WTC11 (cell line): ENCODE data around the gene FOXC1. TPM values are rescaled to one million over a fixed set of nuclear protein-coding genes. Genes with fewer than 3 reads are reported as not detected.

Experiments used
- ATAC-seq: fragments of 200-7000 bp; cut with Tn5 transposase; 2 replicates; pipeline ENCODE4 v1.10.0; 2021; ENCODE audit warnings: mild to moderate bottlenecking, moderate library complexity
- CTCF ChIA-PET: fragments of 300-600 bp; sonication (Branson Sonifier 250); formaldehyde crosslinking; loops from one replicate; lab custom pipeline; 2021; ENCODE audit warnings: antibody characterized with exemption; lab: Charles Lee
- POLR2A ChIA-PET: fragments of 350-600 bp; sonication (Branson Sonifier 250); formaldehyde crosslinking; loops from one replicate; lab custom pipeline; 2021; ENCODE audit warnings: antibody characterized with exemption; lab: Charles Lee
- DNase-seq: peaks from one replicate; pipeline ENCODE4 v3.0.0; 2021; ENCODE audit warnings: low spot score
- H3K27ac Mint-ChIP-seq: 2 replicates; pipeline ENCODE4 v1.8.0; 2021; ENCODE audit warnings: mixed read lengths
- H3K27me3 Mint-ChIP-seq: 2 replicates; pipeline ENCODE4 v1.8.0; 2021; ENCODE audit warnings: low read depth, mild to moderate bottlenecking, moderate library complexity, mixed read lengths
- H3K36me3 Mint-ChIP-seq: 2 replicates; pipeline ENCODE4 v1.8.0; 2021; ENCODE audit warnings: mixed read lengths
- H3K4me1 Mint-ChIP-seq: 2 replicates; pipeline ENCODE4 v1.8.0; 2022; ENCODE audit warnings: mixed read lengths
- H3K4me3 Mint-ChIP-seq: 2 replicates; pipeline ENCODE4 v1.8.0; 2021; ENCODE audit warnings: mild to moderate bottlenecking, moderate library complexity, mixed read lengths
- H3K9me3 Mint-ChIP-seq: 2 replicates; pipeline ENCODE4 v1.8.0; 2021; ENCODE audit warnings: mixed read lengths
- ESRRA ChIP-seq: sonication (generic); formaldehyde crosslinking; IDR thresholded peaks from 2 replicates; pipeline ENCODE4 v1.8.1; 2022; ENCODE audit warnings: mild to moderate bottlenecking, missing genetic modification reagents, borderline replicate concordance
- GRHL2 ChIP-seq: fragments of 250-450 bp; sonication (Bioruptor Pico); IDR thresholded peaks from 2 replicates; pipeline ENCODE4 v1.8.0; 2022; ENCODE audit warnings: mild to moderate bottlenecking, moderate library complexity; ENCODE audit not compliant: insufficient replicate concordance, severe bottlenecking
- GTF2I ChIP-seq: fragments of 250-450 bp; sonication (Bioruptor Pico); conservative IDR thresholded peaks from 2 replicates; pipeline ENCODE4 v1.4.0; 2021; ENCODE audit warnings: mild to moderate bottlenecking
- MYBL2 ChIP-seq: sonication (generic); formaldehyde crosslinking; IDR thresholded peaks from 2 replicates; pipeline ENCODE4 v1.8.1; 2023; ENCODE audit warnings: mild to moderate bottlenecking, moderate library complexity, missing genetic modification reagents
- NR3C1 ChIP-seq: sonication (generic); formaldehyde crosslinking; conservative IDR thresholded peaks from 2 replicates; pipeline ENCODE4 v1.8.1; 2023; ENCODE audit warnings: low read depth, mild to moderate bottlenecking, missing genetic modification reagents
- SMAD3 ChIP-seq: sonication (generic); formaldehyde crosslinking; IDR thresholded peaks from 2 replicates; pipeline ENCODE4 v1.8.0; 2022; ENCODE audit warnings: missing genetic modification reagents, mild to moderate bottlenecking, borderline replicate concordance
- SP1 ChIP-seq: sonication (generic); formaldehyde crosslinking; conservative IDR thresholded peaks from 2 replicates; pipeline ENCODE4 v1.8.1; 2022; ENCODE audit warnings: missing genetic modification reagents
- TEAD4 ChIP-seq: sonication (generic); formaldehyde crosslinking; IDR thresholded peaks from 2 replicates; pipeline ENCODE4 v1.8.0; 2022; ENCODE audit warnings: mild to moderate bottlenecking, missing genetic modification reagents
- TP53 ChIP-seq: sonication (generic); formaldehyde crosslinking; IDR thresholded peaks from 2 replicates; pipeline ENCODE4 v1.8.1; 2023; ENCODE audit warnings: mild to moderate bottlenecking, missing genetic modification reagents
- total RNA-seq: library from RNA; stranded (reverse); gene quantifications from 3 replicates; pipeline ENCODE4 v1.2.3, GENCODE V29; 2021
- TF ChIP-seq, protein P1 (sequence below): sonication (generic); formaldehyde crosslinking; IDR thresholded peaks from 2 replicates; pipeline ENCODE4 v1.8.1; 2022; ENCODE audit warnings: low read depth, mild to moderate bottlenecking, moderate library complexity, missing genetic modification reagents, borderline replicate concordance
- TF ChIP-seq, protein P2 (sequence below): sonication (generic); formaldehyde crosslinking; IDR thresholded peaks from 2 replicates; pipeline ENCODE4 v1.8.0; 2023; ENCODE audit warnings: mild to moderate bottlenecking, missing genetic modification reagents
- TF ChIP-seq, protein P3 (sequence below): sonication (generic); formaldehyde crosslinking; IDR thresholded peaks from 2 replicates; pipeline ENCODE4 v1.8.1; 2022; ENCODE audit warnings: low read depth, missing genetic modification reagents, borderline replicate concordance
- TF ChIP-seq, protein P4 (sequence below): fragments of 250-450 bp; sonication (Bioruptor Pico); IDR thresholded peaks from 2 replicates; pipeline ENCODE4 v1.9.0; 2021; ENCODE audit warnings: mild to moderate bottlenecking, borderline replicate concordance
- TF ChIP-seq, protein P5 (sequence below): sonication (generic); formaldehyde crosslinking; conservative IDR thresholded peaks from 2 replicates; pipeline ENCODE4 v1.8.1; 2023; ENCODE audit warnings: mild to moderate bottlenecking, low read depth, missing genetic modification reagents, moderate library complexity
- TF ChIP-seq, protein P6 (sequence below): fragments of 200-600 bp; IDR thresholded peaks from 2 replicates; pipeline ENCODE4 v1.8.0; 2022; ENCODE audit warnings: antibody characterized with exemption
- TF ChIP-seq, protein P7 (sequence below): sonication (generic); formaldehyde crosslinking; IDR thresholded peaks from 2 replicates; pipeline ENCODE4 v1.8.1; 2022; ENCODE audit warnings: mild to moderate bottlenecking, moderate library complexity, missing genetic modification reagents

The FOXC1 gene
- total RNA-seq, 1 experiment from 2014 or later, result 10.7 TPM

DNA sequence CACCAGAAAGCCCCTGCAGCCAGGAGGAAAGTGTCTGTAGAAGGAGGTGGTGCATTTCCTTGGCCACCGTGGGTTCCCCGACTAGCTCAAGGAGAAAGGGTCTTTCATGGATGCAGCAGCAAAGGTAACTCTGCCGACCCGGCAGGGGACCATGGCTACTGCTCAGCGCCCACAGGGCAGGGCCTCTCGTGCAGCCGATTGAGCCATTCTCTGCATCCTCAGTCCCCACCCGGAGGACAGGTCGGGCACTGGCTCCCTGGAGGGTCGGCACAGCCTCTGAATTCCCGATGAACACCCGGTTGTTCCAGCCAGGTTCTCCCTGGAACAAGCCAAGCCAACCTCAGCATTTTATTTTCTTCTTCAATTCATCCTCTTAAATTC, 24.1 kb upstream of the FOXC1 start:
- ATAC-seq (no peak), DNase-seq (no peak)
- Mint-ChIP-seq H3K9me3 (0 out of 2 replicates have a peak, but pooled peaks cover 4% of the 10 kb centered on the region), H3K4me1 (no peaks in the 10 kb centered on the region), H3K27ac (no peak overlapping the region), H3K36me3 (no peaks in the 10 kb centered on the region)
- no peak for TF ChIP-seq GRHL2 (CRISPR knock-in tag)
- TF ChIP-seq, protein P1, sequence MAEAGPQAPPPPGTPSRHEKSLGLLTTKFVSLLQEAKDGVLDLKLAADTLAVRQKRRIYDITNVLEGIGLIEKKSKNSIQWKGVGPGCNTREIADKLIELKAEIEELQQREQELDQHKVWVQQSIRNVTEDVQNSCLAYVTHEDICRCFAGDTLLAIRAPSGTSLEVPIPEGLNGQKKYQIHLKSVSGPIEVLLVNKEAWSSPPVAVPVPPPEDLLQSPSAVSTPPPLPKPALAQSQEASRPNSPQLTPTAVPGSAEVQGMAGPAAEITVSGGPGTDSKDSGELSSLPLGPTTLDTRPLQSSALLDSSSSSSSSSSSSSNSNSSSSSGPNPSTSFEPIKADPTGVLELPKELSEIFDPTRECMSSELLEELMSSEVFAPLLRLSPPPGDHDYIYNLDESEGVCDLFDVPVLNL, result no peak
- no peak for TF ChIP-seq SP1
- no peak for TF ChIP-seq NR3C1 (CRISPR knock-in tag)
- TF ChIP-seq TEAD4, result no peak
- TF ChIP-seq, protein P2, sequence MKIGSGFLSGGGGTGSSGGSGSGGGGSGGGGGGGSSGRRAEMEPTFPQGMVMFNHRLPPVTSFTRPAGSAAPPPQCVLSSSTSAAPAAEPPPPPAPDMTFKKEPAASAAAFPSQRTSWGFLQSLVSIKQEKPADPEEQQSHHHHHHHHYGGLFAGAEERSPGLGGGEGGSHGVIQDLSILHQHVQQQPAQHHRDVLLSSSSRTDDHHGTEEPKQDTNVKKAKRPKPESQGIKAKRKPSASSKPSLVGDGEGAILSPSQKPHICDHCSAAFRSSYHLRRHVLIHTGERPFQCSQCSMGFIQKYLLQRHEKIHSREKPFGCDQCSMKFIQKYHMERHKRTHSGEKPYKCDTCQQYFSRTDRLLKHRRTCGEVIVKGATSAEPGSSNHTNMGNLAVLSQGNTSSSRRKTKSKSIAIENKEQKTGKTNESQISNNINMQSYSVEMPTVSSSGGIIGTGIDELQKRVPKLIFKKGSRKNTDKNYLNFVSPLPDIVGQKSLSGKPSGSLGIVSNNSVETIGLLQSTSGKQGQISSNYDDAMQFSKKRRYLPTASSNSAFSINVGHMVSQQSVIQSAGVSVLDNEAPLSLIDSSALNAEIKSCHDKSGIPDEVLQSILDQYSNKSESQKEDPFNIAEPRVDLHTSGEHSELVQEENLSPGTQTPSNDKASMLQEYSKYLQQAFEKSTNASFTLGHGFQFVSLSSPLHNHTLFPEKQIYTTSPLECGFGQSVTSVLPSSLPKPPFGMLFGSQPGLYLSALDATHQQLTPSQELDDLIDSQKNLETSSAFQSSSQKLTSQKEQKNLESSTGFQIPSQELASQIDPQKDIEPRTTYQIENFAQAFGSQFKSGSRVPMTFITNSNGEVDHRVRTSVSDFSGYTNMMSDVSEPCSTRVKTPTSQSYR, result no peak
- TF ChIP-seq SMAD3 (CRISPR knock-in tag), result no peak
- TF ChIP-seq, protein P3, sequence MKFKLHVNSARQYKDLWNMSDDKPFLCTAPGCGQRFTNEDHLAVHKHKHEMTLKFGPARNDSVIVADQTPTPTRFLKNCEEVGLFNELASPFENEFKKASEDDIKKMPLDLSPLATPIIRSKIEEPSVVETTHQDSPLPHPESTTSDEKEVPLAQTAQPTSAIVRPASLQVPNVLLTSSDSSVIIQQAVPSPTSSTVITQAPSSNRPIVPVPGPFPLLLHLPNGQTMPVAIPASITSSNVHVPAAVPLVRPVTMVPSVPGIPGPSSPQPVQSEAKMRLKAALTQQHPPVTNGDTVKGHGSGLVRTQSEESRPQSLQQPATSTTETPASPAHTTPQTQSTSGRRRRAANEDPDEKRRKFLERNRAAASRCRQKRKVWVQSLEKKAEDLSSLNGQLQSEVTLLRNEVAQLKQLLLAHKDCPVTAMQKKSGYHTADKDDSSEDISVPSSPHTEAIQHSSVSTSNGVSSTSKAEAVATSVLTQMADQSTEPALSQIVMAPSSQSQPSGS (CRISPR knock-in tag), result no peak
- TF ChIP-seq, protein P4, sequence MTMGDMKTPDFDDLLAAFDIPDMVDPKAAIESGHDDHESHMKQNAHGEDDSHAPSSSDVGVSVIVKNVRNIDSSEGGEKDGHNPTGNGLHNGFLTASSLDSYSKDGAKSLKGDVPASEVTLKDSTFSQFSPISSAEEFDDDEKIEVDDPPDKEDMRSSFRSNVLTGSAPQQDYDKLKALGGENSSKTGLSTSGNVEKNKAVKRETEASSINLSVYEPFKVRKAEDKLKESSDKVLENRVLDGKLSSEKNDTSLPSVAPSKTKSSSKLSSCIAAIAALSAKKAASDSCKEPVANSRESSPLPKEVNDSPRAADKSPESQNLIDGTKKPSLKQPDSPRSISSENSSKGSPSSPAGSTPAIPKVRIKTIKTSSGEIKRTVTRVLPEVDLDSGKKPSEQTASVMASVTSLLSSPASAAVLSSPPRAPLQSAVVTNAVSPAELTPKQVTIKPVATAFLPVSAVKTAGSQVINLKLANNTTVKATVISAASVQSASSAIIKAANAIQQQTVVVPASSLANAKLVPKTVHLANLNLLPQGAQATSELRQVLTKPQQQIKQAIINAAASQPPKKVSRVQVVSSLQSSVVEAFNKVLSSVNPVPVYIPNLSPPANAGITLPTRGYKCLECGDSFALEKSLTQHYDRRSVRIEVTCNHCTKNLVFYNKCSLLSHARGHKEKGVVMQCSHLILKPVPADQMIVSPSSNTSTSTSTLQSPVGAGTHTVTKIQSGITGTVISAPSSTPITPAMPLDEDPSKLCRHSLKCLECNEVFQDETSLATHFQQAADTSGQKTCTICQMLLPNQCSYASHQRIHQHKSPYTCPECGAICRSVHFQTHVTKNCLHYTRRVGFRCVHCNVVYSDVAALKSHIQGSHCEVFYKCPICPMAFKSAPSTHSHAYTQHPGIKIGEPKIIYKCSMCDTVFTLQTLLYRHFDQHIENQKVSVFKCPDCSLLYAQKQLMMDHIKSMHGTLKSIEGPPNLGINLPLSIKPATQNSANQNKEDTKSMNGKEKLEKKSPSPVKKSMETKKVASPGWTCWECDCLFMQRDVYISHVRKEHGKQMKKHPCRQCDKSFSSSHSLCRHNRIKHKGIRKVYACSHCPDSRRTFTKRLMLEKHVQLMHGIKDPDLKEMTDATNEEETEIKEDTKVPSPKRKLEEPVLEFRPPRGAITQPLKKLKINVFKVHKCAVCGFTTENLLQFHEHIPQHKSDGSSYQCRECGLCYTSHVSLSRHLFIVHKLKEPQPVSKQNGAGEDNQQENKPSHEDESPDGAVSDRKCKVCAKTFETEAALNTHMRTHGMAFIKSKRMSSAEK (CRISPR knock-in tag), result no peak
- no peak for TF ChIP-seq GTF2I
- TF ChIP-seq, protein P5, sequence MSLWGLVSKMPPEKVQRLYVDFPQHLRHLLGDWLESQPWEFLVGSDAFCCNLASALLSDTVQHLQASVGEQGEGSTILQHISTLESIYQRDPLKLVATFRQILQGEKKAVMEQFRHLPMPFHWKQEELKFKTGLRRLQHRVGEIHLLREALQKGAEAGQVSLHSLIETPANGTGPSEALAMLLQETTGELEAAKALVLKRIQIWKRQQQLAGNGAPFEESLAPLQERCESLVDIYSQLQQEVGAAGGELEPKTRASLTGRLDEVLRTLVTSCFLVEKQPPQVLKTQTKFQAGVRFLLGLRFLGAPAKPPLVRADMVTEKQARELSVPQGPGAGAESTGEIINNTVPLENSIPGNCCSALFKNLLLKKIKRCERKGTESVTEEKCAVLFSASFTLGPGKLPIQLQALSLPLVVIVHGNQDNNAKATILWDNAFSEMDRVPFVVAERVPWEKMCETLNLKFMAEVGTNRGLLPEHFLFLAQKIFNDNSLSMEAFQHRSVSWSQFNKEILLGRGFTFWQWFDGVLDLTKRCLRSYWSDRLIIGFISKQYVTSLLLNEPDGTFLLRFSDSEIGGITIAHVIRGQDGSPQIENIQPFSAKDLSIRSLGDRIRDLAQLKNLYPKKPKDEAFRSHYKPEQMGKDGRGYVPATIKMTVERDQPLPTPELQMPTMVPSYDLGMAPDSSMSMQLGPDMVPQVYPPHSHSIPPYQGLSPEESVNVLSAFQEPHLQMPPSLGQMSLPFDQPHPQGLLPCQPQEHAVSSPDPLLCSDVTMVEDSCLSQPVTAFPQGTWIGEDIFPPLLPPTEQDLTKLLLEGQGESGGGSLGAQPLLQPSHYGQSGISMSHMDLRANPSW, result no peak
- TF ChIP-seq TP53 (CRISPR knock-in tag), result no peak
- TF ChIP-seq, all 79 proteins: peak for 0
- ChIA-PET POLR2A (no interaction called here), CTCF (interaction anchor here (1.5 kb wide), 1 partner anchor 11 kb away, joined by 5 read pairs; no protein-coding TSS in a partner anchor)
- Mint-ChIP-seq H3K4me3 (no peak overlapping the region), H3K27me3 (no peaks in the 10 kb centered on the region)

DNA sequence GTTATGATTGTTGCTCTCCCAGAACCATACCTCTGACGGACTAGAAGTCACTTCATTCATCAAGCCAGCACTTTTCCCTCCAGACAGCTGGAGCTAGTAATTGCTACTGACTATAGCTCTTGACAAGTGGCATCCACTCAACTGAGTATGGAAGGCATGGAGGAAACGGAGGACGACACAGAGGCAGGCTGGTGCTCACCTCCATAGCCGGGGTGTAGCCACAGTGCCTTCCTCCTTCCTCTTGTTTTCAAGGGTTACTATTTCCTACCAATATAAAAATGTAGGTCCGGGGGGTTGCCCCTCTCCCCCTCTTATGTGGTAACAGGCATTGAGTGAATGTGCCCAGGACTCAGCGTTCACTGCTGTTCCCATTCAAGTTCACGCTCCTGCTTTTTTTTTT, 23.5 kb upstream of the FOXC1 start:
- TF ChIP-seq, protein P6, sequence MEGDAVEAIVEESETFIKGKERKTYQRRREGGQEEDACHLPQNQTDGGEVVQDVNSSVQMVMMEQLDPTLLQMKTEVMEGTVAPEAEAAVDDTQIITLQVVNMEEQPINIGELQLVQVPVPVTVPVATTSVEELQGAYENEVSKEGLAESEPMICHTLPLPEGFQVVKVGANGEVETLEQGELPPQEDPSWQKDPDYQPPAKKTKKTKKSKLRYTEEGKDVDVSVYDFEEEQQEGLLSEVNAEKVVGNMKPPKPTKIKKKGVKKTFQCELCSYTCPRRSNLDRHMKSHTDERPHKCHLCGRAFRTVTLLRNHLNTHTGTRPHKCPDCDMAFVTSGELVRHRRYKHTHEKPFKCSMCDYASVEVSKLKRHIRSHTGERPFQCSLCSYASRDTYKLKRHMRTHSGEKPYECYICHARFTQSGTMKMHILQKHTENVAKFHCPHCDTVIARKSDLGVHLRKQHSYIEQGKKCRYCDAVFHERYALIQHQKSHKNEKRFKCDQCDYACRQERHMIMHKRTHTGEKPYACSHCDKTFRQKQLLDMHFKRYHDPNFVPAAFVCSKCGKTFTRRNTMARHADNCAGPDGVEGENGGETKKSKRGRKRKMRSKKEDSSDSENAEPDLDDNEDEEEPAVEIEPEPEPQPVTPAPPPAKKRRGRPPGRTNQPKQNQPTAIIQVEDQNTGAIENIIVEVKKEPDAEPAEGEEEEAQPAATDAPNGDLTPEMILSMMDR, result no peak
- TF ChIP-seq ESRRA (CRISPR knock-in tag) (no peak), MYBL2 (CRISPR knock-in tag) (no peak), TEAD4 (no peak)
- TF ChIP-seq, protein P7, sequence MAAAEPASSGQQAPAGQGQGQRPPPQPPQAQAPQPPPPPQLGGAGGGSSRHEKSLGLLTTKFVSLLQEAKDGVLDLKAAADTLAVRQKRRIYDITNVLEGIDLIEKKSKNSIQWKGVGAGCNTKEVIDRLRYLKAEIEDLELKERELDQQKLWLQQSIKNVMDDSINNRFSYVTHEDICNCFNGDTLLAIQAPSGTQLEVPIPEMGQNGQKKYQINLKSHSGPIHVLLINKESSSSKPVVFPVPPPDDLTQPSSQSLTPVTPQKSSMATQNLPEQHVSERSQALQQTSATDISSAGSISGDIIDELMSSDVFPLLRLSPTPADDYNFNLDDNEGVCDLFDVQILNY (CRISPR knock-in tag), result no peak
- TF ChIP-seq, protein P2, result no peak
- TF ChIP-seq, all 79 proteins: peak for 0
- Mint-ChIP-seq H3K27ac (no peak overlapping the region), H3K4me3 (no peak overlapping the region), H3K9me3 (0 out of 2 replicates have a peak, but pooled peaks cover 4% of the 10 kb centered on the region), H3K27me3 (no peaks in the 10 kb centered on the region), H3K36me3 (no peaks in the 10 kb centered on the region), H3K4me1 (no peaks in the 10 kb centered on the region)
- CTCF ChIA-PET, result interaction anchor here (0.6 kb wide), 2 partner anchors 191 to 688 kb away, joined by 3 to 5 read pairs; no protein-coding TSS in a partner anchor
- POLR2A ChIA-PET, result interaction anchor here (0.6 kb wide), 1 partner anchor 25 kb away, joined by 3 read pairs; no protein-coding TSS in a partner anchor
- no peak for ATAC-seq
- no peak for DNase-seq
